Chondrocyte (in vitro differentiated cells): Measurements from ENCODE around the gene NLRX1. TPM values are rescaled to one million over a fixed set of nuclear protein-coding genes. Genes with fewer than 3 reads are reported as not detected.

ENCODE experiments used
- DNase-seq: peaks from one replicate; pipeline ENCODE4 v3.0.0; 2021; ENCODE audit warnings: mixed read lengths, low spot score
- H3K27ac Mint-ChIP-seq: one replicate; pipeline ENCODE4 v1.8.0; 2021; ENCODE audit warnings: mild to moderate bottlenecking, moderate library complexity, mixed read lengths; ENCODE audit not compliant: unreplicated experiment
- H3K27me3 Mint-ChIP-seq: 2 replicates; pipeline ENCODE4 v1.8.0; 2021; ENCODE audit warnings: low read depth, mixed read lengths
- H3K36me3 Mint-ChIP-seq: 2 replicates; pipeline ENCODE4 v1.8.0; 2021; ENCODE audit warnings: low read depth, mixed read lengths
- H3K4me1 Mint-ChIP-seq: 2 replicates; pipeline ENCODE4 v1.8.0; 2021; ENCODE audit warnings: low read depth, mild to moderate bottlenecking, mixed read lengths
- H3K4me3 Mint-ChIP-seq: one replicate; pipeline ENCODE4 v1.8.0; 2021; ENCODE audit warnings: mild to moderate bottlenecking, moderate library complexity, mixed read lengths; ENCODE audit not compliant: unreplicated experiment
- H3K9me3 Mint-ChIP-seq: 2 replicates; pipeline ENCODE4 v1.8.0; 2021; ENCODE audit warnings: low read depth, mixed read lengths
- CTCF ChIP-seq: fragments of 200-600 bp; sonication (generic); IDR thresholded peaks from 2 replicates; pipeline ENCODE4 v1.5.0; 2021; ENCODE audit warnings: antibody characterized with exemption, mild to moderate bottlenecking, moderate library complexity
- total RNA-seq: library from RNA; stranded (reverse); gene quantifications from 3 replicates; pipeline ENCODE4 v1.2.1, GENCODE V29; 2021

The NLRX1 gene
- total RNA-seq, 1 donor from 2014 or later: 20.1 TPM

- Mint-ChIP-seq H3K36me3 (no peaks in the 10 kb centered on the region), H3K27ac (no peak overlapping the region), H3K4me3 (no peak overlapping the region), H3K9me3 (no peaks in the 10 kb centered on the region), H3K4me1 (no peaks in the 10 kb centered on the region), H3K27me3 (no peaks in the 10 kb centered on the region)
- DNase-seq: peak; percentile 72
- no peak for TF ChIP-seq CTCF
Measured at GRCh38 chr11:119193001-119193400, 24.5 kb downstream of the NLRX1 start.

GRCh38 chr11:119193626-119194025 is 25.1 kb downstream of the NLRX1 start:
- DNase-seq: peak; percentile 53
- Mint-ChIP-seq H3K9me3 (no peaks in the 10 kb centered on the region), H3K4me1 (no peaks in the 10 kb centered on the region), H3K4me3 (no peak overlapping the region), H3K36me3 (no peaks in the 10 kb centered on the region), H3K27me3 (no peaks in the 10 kb centered on the region), H3K27ac (no peak overlapping the region)
- TF ChIP-seq CTCF: no peak

- no peaks in the 10 kb centered on the region for H3K9me3 Mint-ChIP-seq
- H3K4me3 Mint-ChIP-seq: no peak overlapping the region
- TF ChIP-seq CTCF: no peak
- H3K4me1 Mint-ChIP-seq: no peaks in the 10 kb centered on the region
- no peaks in the 10 kb centered on the region for H3K27me3 Mint-ChIP-seq
- no peaks in the 10 kb centered on the region for H3K36me3 Mint-ChIP-seq
- DNase-seq: peak; percentile 59
- H3K27ac Mint-ChIP-seq: no peak overlapping the region
Measured at GRCh38 chr11:119194811-119195440, 26.4 kb downstream of the NLRX1 start.

GRCh38 chr11:119195680-119196079 is 27.2 kb downstream of the NLRX1 start:
- no peak for TF ChIP-seq CTCF
- Mint-ChIP-seq H3K27ac (no peak overlapping the region), H3K9me3 (no peaks in the 10 kb centered on the region), H3K36me3 (no peaks in the 10 kb centered on the region), H3K4me1 (no peaks in the 10 kb centered on the region), H3K4me3 (no peak overlapping the region), H3K27me3 (no peaks in the 10 kb centered on the region)
- peak; percentile 92 for DNase-seq

- H3K27me3 Mint-ChIP-seq: no peaks in the 10 kb centered on the region
- H3K27ac Mint-ChIP-seq: no peak overlapping the region
- TF ChIP-seq CTCF: peak; percentile 92
- DNase-seq: no peak
- no peaks in the 10 kb centered on the region for H3K4me1 Mint-ChIP-seq
- H3K36me3 Mint-ChIP-seq: no peaks in the 10 kb centered on the region
- no peak overlapping the region for H3K4me3 Mint-ChIP-seq
- H3K9me3 Mint-ChIP-seq: no peaks in the 10 kb centered on the region
Measured at GRCh38 chr11:119196833-119197483, 28.4 kb downstream of the NLRX1 start.
